Anterior cingulate cortex (tissue), 58 donors: Measurements from ENCODE around the gene COL18A1.

Source experiments
- DNase-seq, 58 donors: peaks; one replicate each; lab custom pipeline; 2025; lab: John Stamatoyannopoulos, UW

The COL18A1 gene

DNA sequence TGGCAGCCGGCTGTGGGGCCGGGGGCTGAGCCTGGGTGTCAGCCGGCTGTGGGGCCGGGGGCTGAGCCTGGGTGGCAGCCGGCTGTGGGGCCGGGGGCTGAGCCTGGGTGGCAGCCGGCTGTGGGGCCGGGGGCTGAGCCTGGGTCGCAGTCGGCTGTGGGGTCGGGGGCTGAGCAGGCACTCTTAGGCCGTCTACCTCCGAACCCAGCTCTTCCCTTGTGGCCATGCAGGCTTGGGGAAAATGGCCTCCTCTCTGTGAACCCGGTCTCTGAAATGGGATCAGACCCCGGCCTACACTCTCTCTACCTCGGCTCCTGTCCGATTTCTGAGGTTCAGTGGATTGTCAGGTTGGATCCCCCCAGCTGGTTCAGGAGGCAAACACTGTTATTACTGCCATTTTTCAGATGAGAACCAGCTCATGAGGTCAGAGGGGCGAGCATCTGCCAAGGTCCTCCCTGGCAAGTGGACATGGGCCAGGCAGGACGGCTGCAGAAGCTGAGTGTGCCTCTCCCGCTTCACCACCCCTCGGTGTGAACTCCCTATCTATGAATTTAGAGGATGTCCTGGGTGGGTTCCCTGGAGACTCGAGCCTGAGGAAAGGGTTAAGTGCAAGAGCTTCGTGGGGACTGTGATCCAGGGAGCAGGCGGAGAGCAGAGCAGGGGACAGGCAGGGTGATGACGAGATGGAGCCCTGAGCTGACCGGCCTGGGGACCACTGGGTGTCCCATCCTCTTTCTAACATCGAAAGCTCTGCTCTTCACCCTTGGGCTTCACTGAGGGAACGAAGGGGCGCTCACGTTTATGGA is 10.9 kb upstream of the COL18A1 start:
- DNase-seq, result no peak

DNA sequence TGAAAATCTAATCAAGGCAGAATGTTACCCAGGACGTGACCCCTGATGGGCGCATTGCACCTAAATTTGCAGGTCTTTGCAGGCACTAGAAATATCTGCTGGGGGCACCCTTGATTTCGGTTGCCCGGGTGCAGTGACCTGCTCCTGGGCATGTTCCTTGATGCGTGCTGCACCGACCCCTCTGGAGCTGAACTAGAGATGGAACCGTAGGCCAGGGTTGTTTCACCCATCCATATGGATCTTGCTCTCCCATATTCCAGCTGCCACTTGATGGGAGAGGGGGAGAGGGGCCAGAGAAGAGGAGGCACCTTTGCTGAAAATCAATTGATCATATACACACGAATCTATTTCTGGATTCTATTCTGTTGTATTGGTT is 8.4 kb upstream of the COL18A1 start:
- DNase-seq, result no peak

DNA sequence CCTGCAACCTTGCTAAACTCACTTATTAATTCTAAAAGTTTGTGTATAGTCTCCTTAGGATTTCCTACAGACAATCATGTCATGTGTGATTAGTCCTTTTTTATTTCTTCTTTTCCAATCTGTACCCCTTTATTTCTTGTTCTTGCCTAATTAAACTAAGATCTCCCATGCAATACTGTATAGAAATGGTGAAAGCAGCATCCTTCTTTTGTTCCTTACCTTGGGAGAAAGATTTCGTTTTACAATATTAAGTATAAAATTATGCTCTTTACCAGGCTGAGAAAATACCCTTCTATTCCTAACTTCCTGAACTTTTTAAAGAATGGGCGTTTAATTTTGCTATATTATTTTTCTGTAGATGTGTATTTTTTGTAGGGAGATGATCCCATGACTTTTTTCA is 7.6 kb upstream of the COL18A1 start:
- DNase-seq, result no peak

DNA sequence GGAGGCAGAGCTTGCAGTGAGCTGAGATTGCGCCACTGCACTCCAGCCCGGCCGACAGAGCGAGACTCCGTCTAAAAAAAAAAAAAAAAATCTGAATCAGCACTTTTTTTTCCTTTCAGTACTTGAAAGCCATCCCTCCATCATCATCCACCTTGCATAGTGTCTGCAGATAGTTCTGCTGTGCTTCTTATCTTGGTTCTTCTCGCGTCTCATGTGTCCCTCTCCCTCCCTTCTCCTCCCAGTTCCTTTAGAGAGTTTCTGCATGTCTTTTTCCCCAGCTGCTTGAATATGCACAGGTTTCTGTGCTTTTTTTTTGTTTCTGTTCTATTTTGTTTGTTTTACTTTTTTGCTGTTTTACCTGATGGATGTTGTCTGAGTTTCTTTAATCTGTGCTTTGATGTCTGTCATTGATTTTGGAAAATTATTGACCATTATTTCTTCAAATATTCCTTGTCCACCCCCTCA is 3.9 kb upstream of the COL18A1 start:
- no peak for DNase-seq

DNA sequence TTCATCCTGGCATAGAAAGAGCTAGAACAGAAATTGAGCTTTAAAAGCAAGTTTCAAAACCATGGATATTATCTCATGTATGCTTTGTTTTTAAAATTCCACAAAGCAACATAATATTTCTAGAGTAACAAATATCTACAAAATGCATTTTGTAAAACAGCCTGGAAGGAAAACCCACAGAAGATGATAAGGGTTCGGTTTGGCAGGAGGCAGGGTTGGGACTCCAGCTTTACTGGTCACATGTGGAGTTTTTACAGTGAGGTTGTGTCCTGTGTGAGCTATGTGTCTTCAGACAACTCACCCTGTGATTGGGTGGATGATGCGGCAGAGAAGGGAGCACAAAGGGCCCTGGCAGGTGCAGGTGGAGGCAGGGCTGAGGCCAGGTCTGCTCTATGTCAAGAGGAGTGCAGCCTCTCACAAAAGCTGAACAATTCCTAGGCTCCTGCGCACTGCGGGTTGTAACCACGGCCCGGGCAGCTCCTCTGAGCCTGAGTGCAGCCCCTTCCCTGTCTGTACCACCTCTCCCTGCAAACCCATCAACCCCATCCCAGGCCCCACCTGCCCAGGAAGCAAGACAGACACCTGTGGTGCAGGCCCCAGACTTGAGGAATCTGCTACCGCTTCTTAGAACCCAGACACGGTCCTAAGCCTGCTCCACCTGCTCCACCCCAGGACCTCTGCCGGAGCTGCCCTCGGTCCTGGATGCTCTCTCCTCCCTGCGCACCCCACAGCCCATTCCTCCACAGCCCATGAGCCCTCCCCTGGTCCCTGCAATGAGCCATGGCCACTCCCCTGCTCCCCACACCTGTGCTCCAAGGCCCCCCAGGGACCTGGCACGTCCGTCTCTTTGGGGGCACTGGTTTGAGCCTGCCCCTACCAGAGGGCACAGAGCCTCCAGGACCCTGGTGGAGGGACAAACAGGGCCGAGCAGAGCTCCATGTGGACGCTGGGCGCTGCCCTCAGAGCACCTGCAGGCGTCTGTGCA is 2.8 kb upstream of the COL18A1 start:
- no peak for DNase-seq

DNA sequence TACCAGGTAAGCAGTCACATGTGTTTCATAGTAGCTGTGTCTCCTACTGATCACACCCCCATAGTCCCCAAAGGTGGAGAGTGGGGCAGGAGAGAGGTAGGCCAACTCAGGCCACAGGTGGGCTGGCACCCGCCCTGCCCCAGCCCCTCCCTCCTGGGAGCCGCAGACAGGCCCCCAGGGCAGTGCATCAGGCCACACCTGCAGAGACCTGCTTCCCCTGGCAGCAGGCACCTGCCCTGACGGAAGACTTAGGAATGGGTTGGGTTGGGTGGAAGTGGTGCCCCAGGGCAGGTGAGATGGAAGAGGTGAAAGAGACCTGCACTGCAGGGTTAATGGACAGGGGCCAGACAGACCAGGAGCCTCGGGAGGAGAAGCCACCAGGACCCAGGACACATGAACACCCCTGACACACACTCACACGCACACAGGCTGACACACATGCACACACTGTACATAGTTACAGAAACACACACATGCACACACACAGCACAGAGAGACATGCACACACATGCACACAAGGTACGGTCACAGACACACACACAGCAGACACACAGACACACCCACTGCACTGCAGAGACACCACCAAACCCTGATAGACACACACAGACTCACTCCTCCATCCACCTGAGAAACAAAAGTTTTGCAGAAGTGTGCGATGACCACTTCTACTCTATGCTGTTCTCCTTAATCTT is 1.7 kb upstream of the COL18A1 start:
- DNase-seq, result no peak

DNA sequence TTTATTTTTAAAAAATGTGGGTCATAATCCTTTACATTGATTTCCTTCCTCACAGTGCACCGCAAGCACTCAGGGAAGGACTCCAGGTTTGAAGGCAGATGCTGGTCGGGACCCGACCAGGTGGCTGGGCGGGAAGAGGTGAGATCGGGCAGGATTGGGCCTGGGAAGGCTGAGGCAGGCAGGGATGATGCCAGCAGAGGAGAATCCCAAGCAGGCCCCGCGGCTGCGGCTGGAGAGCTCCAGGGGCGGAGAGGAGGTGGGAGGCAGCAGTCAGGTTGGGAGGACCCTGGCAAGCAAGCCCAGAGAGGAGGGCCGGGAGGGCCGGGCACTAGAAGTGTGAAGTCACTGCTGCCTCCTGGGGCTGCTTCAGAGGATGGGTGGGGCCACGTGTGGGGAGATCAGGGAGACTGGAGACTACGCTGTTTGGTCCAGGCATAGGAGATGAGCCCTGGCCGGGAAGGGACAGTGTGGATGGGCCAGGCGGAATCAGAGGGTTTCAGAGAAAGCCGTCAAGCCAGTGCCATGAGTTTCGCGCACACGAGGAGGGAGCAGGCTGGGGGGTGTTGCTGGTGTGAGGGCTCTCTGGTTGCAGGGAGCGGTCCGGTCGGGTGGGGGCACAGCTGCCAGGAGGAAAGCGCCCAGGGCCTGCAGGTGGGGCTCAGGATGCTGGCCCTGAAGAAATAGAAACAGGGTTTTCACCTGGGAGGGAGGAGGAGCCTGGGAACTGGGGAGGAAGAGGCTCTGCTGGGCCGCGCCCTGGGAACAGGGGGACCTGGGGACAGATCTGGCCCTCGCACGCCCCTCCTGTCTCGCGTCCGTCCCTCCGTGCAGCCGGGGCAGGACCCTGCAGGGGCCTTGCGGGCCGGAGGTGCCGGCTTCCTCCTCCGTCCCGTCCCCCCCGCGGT is 888 bp upstream of the COL18A1 start:
- no peak for DNase-seq

DNA sequence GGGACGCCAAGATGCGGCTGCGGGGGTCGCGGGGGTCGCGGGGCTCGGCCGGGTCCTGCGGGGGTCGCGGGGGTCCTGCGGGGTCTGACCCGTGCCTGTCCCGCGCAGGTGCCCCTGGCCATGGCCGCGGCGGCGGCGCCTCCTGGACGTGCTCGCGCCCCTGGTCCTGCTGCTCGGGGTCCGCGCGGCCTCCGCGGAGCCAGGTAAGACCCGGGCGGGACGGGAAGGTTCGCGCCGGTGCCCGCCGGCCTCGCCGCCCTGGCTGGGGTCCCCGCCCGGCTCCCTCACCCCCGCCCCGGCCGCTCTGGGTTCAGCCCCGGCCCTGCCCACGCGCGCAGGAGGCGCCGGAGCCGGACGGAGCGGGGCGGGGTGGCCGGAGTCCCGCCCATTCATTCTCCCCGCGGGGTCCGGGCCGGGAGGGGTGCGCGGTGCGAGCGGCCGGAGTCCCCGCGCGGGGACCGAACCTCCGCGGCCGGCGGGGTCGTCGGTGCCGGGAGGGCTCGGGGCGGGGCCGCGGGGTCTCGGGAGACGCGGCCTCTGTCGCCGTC is 380 bp downstream of the COL18A1 start:
- no peak for DNase-seq

DNA sequence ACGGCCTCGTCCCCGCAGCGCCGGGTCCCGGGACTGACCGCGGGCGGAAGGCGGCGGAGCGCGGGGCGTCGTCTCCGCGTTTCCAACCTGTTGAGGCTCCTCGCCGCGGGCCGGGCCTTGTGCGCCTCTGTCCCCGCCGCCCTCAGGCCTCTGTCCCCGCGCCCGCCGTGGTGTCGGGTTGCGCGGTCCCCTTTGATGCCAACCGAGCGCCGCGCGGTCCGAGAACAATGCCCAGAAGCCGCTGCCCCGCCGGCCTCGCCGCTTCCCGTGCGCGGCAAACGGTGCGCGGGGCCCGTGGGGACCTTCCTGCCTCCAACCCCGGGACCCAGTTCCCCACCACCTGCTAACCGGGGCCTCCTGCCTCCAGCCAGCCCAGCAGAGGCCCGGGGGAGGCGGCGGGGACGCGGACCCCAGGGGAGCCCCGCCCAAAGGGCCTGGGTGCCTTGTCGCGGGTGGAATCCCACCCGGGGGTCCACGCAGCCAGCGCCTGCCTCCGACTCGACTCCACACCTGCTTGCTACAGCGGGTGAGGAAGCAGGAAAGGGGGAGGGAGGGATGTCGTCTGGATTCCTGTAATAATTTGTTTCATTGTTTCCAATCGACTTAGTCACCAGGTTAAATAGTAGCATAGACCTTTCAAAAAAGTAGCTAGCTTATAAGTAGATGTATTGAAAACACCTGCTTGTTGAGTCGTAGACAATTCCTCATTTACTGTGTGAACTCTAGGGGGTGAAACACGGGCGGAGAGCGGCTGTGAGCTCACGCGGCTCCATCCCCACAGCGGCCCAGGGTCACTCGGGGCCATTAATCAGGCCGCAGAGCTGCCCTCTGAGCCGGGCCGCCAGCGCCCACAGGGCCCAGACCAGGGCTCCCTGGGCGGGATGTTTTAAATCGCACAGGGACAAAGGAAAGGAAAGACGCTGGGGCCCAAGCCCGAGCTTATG is 1.1 kb downstream of the COL18A1 start:
- DNase-seq, result no peak

DNA sequence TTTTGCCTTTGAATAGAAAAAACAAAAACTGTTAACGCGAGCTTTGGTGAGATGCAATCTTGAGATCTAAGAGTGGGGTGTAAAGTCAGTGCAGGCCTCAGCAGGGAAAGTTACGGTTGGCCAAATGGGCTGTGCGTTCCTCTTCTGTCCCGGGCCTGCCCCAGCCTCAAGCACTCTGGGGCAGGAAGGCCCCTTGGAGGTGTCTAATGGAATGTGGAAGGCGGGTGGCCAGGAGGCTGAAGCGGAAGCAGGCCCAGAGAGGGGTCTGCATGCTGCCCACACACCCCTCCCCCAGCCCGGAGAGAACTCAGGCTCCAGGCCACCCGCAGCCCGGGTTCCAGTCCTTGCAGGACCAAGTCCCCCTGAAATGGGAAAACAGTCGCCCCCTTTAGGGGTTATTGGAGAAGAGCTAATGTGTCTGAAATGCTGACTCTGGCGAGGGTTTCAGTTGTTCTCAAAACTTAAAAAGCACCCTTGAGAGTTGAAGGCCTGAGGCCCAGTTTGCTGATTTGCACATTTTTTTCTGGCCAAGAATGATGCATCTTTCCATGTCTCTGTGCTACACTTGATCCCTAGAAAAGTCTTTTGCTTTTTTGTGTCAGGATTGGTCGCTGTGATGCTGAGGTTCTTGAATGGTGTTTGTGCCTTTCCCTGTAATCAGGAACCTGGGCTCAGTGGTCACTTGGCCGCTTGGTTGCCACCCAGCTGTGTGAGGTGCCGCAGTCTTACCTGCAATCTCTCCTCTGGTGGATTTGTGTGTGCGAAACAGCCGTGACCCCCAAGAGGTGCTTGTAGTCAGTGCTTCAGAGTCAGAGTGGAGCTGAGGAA is 2.0 kb downstream of the COL18A1 start:
- no peak for DNase-seq

DNA sequence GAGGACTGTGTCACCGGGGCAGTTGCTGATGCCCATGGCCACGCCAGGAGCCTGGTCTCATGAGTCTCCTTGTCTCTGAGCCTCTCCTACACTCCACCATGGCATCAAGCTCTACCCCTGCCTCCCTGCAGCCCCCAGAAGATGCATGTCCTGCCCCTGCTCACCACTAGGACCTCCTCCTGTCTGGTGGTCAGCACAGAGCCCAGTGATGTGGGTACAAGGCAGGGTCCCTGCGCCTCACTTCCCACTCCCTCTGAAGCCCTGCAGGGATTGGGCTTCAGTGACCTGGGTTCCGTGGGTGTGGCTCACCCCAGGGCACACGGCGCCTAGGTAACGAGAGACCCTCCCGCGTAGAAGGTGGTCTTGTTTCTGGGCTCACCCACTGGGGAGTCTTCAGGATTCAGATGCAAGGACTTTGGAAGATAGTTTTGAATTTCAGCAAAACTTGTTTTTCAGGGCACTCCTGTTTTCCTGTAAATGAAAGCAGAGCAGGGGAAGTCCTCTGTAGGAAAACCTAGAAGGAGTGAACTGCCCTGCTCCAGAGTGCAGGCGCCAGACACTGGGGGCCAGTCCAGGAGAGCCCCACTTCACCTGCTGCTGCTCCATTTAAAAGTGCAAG is 2.8 kb downstream of the COL18A1 start:
- no peak for DNase-seq

DNA sequence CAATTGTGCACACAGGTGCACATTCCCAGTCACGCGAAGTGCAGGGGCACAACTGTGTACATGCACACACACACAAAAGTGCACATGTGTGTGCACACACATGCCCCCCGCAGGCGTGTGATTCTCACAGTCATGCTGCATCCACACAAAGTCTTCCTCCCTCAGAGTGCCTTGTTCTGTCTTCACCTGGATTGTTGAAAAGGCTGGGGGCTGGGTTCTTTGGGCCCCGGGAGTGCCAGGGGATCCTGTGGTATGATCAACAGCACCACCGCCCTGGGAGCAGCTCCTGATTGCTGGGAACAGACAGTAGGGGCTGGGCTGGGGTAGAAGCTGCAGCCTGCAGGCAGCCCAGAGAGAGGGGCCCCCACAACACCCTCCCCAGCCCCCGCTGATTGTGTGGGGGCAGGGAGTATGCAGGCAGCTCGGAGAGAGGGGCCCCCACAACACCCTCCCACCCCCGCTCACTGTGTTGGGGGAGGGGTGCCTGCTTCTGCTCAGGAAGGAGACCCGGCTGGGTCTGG is 3.4 kb downstream of the COL18A1 start:
- no peak for DNase-seq

DNA sequence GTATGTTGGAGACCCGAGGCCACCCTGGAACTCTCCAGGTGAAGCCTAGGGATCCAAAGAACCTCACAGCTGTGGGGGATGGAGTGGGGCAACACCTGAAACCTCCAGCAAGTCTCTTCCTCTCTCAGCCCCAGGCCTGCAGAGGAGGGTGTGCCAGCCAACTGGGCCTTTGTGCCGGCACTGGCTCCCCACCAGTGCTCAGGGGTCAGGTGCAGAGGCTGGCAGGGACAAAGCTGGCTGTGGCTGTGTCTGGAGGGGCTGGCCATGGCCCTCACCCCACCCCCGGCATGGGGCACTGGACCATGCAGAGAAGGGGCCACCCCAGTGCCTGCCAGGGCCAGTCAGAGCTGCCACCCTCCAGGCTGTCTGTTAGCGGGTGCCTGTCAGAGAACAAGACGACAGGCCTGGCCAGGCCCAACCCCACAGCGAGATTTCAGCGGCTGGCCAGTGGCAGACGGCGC is 3.9 kb downstream of the COL18A1 start:
- peak in 2 of 58 donors; percentile 18 to 35 for DNase-seq

DNA sequence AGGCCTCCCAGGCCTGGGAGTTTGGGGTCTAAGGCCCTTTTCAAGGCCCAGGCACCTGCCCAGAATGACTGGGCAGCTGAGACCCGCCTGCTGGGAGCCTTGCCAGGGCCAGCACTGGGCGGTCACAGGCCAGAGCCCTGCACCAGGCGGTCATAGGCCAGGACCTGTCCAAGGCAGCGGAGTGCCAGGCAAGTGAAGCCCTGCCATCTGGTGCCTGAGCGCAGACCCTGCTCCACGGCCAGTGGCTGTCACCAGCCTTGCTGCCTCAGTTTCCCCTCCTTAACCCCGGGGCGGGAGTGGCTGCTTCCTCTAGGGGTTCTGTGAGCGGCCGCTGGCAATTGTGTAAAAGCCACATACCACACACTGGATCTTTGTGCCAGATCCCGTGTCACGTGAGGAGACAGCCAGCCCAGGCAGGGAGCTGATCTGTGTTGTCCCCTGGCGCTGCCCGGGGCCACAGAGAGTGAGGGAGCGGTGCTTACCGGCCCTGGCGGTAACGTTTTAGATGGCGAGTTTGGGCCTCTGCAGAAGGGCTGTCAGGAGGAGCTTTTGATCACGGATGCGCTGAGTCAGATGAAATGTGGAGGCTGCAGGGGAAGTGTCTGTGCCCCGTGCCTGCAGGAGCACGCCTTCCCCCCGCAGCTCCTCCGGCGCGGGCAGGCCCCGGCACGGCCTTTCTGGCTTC is 4.6 kb downstream of the COL18A1 start:
- DNase-seq, result peak in 15 of 58 donors; percentile 17 to 71 (median 35)

DNA sequence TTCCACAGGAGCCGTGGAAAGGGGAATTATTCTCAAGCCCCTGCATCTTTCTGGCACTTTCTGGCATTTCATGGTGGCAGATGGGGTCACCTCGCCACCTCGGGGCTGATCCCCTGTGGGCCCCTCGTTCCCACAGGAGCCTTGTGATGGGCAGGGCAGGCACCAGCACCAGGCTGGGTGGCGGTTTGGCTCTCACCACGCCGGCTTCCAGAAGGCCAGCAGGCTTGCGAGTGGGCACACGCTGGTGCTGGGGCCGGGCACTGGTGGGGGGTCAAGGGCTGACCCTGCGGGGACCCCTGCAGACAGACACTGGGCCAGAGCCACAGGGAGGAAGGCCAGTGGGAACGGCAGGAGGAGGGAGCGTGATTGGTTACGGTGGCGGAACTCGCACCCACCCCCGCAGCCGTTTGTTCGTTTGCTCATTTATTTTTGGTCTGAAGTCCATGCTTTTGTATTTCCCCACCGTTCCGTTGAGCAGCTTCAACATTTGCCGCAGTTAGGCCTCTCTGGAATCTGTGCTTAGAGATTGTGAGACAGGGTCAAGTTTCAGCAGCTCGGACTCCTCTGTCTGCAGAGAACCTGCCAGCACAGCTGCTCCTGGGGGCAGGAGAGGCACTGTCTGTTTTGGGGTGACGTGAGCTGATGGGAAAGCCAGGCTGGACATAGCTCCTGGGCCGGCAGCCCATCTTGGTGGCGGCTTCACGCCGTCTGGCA is 5.3 kb downstream of the COL18A1 start:
- peak in 1 of 58 donors; percentile 20 for DNase-seq
